ENCODE measurements around the gene IFNA5. TPM values are rescaled to one million over a fixed set of nuclear protein-coding genes. Genes with fewer than 3 reads are reported as not detected.

IFNA5 gene
- total and polyA plus RNA-seq, 10 of the 15 experiments (the other 5 are each of a cell fraction or from before 2014, with no cell fraction given): not detected

GRCh38 chr9:21287280-21287679, 17.8 kb downstream of the IFNA5 start:
- ChIA-PET SMC1A (ENCODE audit: uncharacterized antibody, unreplicated experiment) (no interaction called here), CTCF (interaction anchor here (0.5 kb wide), 1 partner anchor 1979 kb away, joined by 3 read pairs; no protein-coding TSS in a partner anchor), POLR2A (no interaction called here), RAD21 (ENCODE audit: unreplicated experiment) (no interaction called here)
- H3K4me2 ChIP-seq (ENCODE audit: control insufficient read depth, insufficient read depth): no peak overlapping the region
- no TSS peak for BruUV-seq (replicated peaks)
- no peaks in the 10 kb centered on the region for H3K4me1 ChIP-seq (ENCODE audit: control insufficient read depth, insufficient read depth, low read length)
- no peak overlapping the region for H2AFZ ChIP-seq (ENCODE audit: control insufficient read depth, low read depth, low read length)
- H3K9me3 ChIP-seq (replicated peaks; ENCODE audit: control insufficient read depth, insufficient read depth, low read length): no peaks in the 10 kb centered on the region
- no peak for TF ChIP-seq NFYB (IDR thresholded peaks at IDR 0.05; ENCODE audit: insufficient read depth, low read depth, low read length)
- no peak for TF ChIP-seq STAT1 (conservative IDR thresholded peaks at IDR 0.05)
- TF ChIP-seq KAT2A (conservative IDR thresholded peaks at IDR 0.05; ENCODE audit: control insufficient read depth, low read depth, low read length): no peak
- TF ChIP-seq ZNF207 (IDR thresholded peaks at IDR 0.05; ENCODE audit: borderline replicate concordance): no peak
- peak; percentile 41; the same call in 1 of the 2 replicates for TF ChIP-seq SPI1 (IDR thresholded peaks at IDR 0.05; ENCODE audit: borderline replicate concordance, insufficient read depth, low read depth, low read length)
- TF ChIP-seq BHLHE40 (IDR thresholded peaks at IDR 0.05; ENCODE audit: borderline replicate concordance in 1 of 2, low read depth in 2 of 2, low read length in 1 of 2): no peak
- no peak for TF ChIP-seq BMI1 (IDR thresholded peaks at IDR 0.05; ENCODE audit: borderline replicate concordance)
- H3K36me3 ChIP-seq (ENCODE audit: control insufficient read depth in 2 of 2, insufficient read depth in 2 of 2, low read length in 1 of 2): no peaks in the 10 kb centered on the region
- FAIRE-seq (no peak), DNase-seq (ENCODE audit: low read depth, low spot score) (no peak), ATAC-seq (no peak)
- no peaks in the 10 kb centered on the region for H3K27me3 ChIP-seq (replicated peaks in 1 of 2; ENCODE audit: control insufficient read depth in 2 of 2, insufficient read depth in 2 of 2, low read length in 1 of 2)
- intact Hi-C loops (cut with micrococcal nuclease; ENCODE audit: unreplicated experiment) (no loop called here), in situ Hi-C loops (cut with MboI) (no loop called here)
- no peak overlapping the region for H3K9ac ChIP-seq (ENCODE audit: control insufficient read depth, insufficient read depth, low read length)
- H3K79me2 ChIP-seq (ENCODE audit: control insufficient read depth, insufficient read depth, low read length): no peaks in the 10 kb centered on the region
- 34% methylated on average over 3 of the region's 3 CpGs for WGBS (ENCODE audit: insufficient coverage, insufficient replicate concordance, low lambda C conversion rate, missing lambda C conversion rate)
- no peak overlapping the region for H3K4me3 ChIP-seq
- H4K20me1 ChIP-seq (ENCODE audit: control insufficient read depth, insufficient read depth): no peaks in the 10 kb centered on the region
- no peak overlapping the region for H3K27ac ChIP-seq (ENCODE audit: control insufficient read depth, insufficient read depth)

- FAIRE-seq (no peak), ATAC-seq (no peak), DNase-seq (ENCODE audit: low read depth, low spot score) (no peak)
- intact Hi-C loops (cut with micrococcal nuclease; ENCODE audit: unreplicated experiment): no loop called here
- H3K4me3 ChIP-seq: no peak overlapping the region
- SMC1A ChIA-PET (ENCODE audit: uncharacterized antibody, unreplicated experiment): interaction anchor here (0.6 kb wide), 1 partner anchor 32 kb away, joined by 4 read pairs; no protein-coding TSS in a partner anchor
- CTCF ChIA-PET: interaction anchor here (0.5 kb wide), 1 partner anchor 1979 kb away, joined by 3 read pairs; no protein-coding TSS in a partner anchor
- no TSS peak for BruUV-seq (replicated peaks)
- no peak overlapping the region for H3K4me2 ChIP-seq (ENCODE audit: control insufficient read depth, insufficient read depth)
- H4K20me1 ChIP-seq (ENCODE audit: control insufficient read depth, insufficient read depth): no peaks in the 10 kb centered on the region
- H3K9ac ChIP-seq (ENCODE audit: control insufficient read depth, insufficient read depth, low read length): no peak overlapping the region
- no peaks in the 10 kb centered on the region for H3K79me2 ChIP-seq (ENCODE audit: control insufficient read depth, insufficient read depth, low read length)
- no peak overlapping the region for H2AFZ ChIP-seq (ENCODE audit: control insufficient read depth, low read depth, low read length)
- H3K36me3 ChIP-seq (ENCODE audit: control insufficient read depth in 2 of 2, insufficient read depth in 2 of 2, low read length in 1 of 2): no peaks in the 10 kb centered on the region
- no peaks in the 10 kb centered on the region for H3K27me3 ChIP-seq (replicated peaks in 1 of 2; ENCODE audit: control insufficient read depth in 2 of 2, insufficient read depth in 2 of 2, low read length in 1 of 2)
- H3K9me3 ChIP-seq (replicated peaks; ENCODE audit: control insufficient read depth, insufficient read depth, low read length): no peaks in the 10 kb centered on the region
- in situ Hi-C loops (cut with MboI): no loop called here
- no peaks in the 10 kb centered on the region for H3K4me1 ChIP-seq (ENCODE audit: control insufficient read depth, insufficient read depth, low read length)
- 46% methylated on average over 5 of the region's 5 CpGs for WGBS (ENCODE audit: insufficient coverage, insufficient replicate concordance, low lambda C conversion rate, missing lambda C conversion rate)
- H3K27ac ChIP-seq (ENCODE audit: control insufficient read depth, insufficient read depth): no peak overlapping the region
- RAD21 ChIA-PET (ENCODE audit: unreplicated experiment): no interaction called here
- POLR2A ChIA-PET: no interaction called here
- TF ChIP-seq TCF7 (IDR thresholded peaks at IDR 0.05; ENCODE audit: borderline replicate concordance): no peak
- TF ChIP-seq PAX5 (IDR thresholded peaks at IDR 0.05; ENCODE audit: borderline replicate concordance, low read depth, low read length): no peak
- no peak for TF ChIP-seq SKIL (IDR thresholded peaks at IDR 0.05; ENCODE audit: low read depth, poor library complexity, severe bottlenecking)
- no peak for TF ChIP-seq JUND (IDR thresholded peaks at IDR 0.05; ENCODE audit: low read depth, low read length)
- TF ChIP-seq RELA (IDR thresholded peaks at IDR 0.05; ENCODE audit: borderline replicate concordance, partially characterized antibody): no peak
- no peak for TF ChIP-seq MYB (IDR thresholded peaks at IDR 0.05; ENCODE audit: borderline replicate concordance, low read depth, low read length)
- TF ChIP-seq KAT2A (conservative IDR thresholded peaks at IDR 0.05; ENCODE audit: control insufficient read depth, low read depth, low read length): no peak
Observed at GRCh38 chr9:21286659-21287058, 18.5 kb downstream of the IFNA5 start.

Measured in GM12878 (cell line).